Occipital lobe (tissue), 2 donors: Measurements from ENCODE around the gene TEX36. TPM values are rescaled to one million over a fixed set of nuclear protein-coding genes. Genes with fewer than 3 reads are reported as not detected.
"Not testable (repeated sequence)": the region's sequence is repeated elsewhere in the genome, so short reads cannot be mapped to it uniquely, and the experiment has no call there.

Experiments
- DNase-seq: peaks from one replicate; lab custom pipeline; 2025; lab: John Stamatoyannopoulos, UW
- total RNA-seq: library from RNA; depleted of rRNA; stranded (reverse); fragments of >200 nt; gene quantifications from one replicate; pipeline ENCODE4 v1.2.3, GENCODE V29; 2014

Gene TEX36
- total RNA-seq, 1 donor from 2014 or later, result not detected

- no peak for DNase-seq
Observed at GRCh38 chr10:125634606-125635005, 48.4 kb downstream of the TEX36 start.

DNA sequence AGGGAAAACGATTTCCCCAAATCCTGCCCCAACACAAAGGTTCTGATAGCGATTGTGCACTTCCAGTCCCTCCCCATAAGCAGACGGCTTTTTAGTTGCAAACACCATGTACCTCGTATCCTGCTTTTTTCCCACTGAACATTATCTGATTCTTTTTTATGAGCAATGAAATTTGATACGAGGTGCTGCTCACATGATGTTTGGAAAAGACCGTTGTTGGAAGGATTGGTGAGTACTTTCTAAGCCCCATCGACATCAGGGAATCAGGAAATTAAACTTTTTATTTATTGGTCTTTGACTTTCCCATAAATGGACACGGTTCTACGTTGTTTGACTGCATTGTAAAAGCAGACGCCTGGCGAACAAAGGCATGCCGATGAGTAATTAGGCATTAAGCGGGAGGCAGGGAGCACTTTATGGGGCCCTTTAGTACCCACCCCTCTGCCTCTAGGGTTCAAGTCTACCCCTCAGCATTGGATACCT is 49.4 kb downstream of the TEX36 start:
- DNase-seq, result no peak

DNA sequence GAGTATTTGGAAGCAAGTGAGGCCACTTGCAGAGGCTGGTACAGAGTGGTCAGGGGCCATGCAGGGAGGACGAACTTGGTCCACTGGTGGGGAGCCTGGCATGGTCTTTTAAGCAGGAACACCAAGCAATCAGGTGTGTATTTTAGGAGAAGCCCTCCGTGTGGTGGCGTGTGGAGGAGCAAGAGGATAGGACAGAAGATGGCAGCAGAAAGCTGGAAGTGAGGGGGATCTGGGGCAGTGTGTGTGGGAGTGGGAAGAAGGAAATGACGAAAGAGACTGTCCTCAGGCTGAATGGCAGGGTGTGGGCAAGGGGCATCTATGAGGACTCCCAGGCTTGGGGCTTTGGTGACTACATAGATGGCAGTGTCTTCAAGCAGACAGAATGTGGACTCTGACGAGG is 51.2 kb downstream of the TEX36 start:
- DNase-seq, result no peak

- no peak for DNase-seq
Observed at GRCh38 chr10:125629758-125630376, 53.1 kb downstream of the TEX36 start.

- DNase-seq, result no peak
Observed at GRCh38 chr10:125628104-125629049, 54.6 kb downstream of the TEX36 start.

DNA sequence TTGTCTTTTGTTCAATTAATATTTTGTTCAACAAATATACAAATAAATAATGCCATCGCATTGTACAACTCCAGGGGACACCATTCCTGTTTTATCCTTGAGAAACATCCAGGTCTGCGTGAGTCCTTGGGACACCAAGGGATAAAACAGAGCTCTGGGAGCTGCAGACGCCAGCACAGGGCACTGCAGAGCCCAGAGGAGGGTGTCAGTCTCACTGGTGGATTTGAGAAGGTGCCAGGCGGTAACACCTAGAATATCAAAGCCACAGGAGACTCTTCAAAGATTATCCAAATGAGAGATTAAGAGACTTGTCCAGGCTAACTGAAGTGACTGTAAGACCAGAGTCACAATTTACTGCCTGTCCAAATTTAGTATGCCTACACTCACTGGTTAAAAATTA is 55.3 kb downstream of the TEX36 start:
- DNase-seq, result no peak

GRCh38 chr10:125626671-125627070 is 56.3 kb downstream of the TEX36 start:
- no peak for DNase-seq

DNA sequence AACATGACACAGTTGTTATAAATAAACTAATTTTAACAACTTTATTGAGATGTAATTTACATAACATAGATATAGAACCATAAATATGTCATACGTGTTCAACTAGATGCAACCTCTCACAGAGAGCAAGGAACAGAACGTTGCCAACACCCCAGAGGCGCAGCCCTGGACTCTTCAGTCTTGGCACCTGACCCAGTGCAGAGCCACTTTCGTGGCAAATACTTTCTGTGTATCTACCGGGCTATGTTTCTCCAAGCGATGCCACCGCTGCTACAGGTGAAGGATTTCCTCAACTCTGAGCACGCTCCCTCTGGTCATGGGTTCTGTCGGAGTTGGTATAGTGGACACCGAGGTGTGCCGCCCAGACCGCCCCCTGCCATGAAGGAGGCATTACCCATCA is 57.4 kb downstream of the TEX36 start:
- DNase-seq, result no peak

- no peak for DNase-seq
Observed at GRCh38 chr10:125624800-125625199, 58.2 kb downstream of the TEX36 start.

DNA sequence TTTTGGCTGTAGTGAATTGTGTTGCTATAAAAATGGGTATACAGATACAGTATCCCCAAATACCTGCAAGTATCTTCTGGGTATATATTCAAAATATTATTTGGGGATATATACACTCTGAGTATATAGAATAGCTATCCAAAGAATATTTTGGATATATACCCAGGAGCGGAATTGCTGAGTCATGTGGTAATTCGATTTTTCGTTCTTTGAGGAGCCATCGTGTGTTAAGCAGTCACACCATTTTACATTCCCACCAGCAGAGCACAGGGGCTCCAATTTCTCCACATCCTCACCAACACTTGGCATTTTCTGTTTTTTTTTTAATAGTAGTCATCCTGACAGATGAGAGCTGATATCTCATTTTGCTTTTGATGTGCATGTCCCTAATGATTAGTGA is 61.9 kb downstream of the TEX36 start:
- no peak for DNase-seq

GRCh38 chr10:125620401-125620800 is 62.6 kb downstream of the TEX36 start:
- no peak for DNase-seq

DNA sequence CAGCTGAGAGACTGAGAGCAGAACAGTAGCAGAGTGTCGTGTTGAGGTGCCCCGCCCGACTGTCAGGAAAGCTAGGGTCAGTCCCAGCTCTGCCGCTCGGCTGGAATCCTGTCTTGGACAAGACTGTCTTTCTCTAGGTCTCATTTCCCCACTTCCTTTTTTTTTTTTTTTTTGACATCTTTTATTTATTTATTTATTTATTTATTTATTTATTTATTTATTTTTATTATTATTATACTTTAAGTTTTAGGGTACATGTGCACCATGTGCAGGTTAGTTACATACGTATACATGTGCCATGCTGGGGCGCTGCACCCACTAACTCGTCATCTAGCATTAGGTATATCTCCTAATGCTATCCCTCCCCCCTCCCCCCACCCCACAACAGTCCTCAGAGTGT is 69.9 kb downstream of the TEX36 start:
- DNase-seq, result not testable (repeated sequence)

DNA sequence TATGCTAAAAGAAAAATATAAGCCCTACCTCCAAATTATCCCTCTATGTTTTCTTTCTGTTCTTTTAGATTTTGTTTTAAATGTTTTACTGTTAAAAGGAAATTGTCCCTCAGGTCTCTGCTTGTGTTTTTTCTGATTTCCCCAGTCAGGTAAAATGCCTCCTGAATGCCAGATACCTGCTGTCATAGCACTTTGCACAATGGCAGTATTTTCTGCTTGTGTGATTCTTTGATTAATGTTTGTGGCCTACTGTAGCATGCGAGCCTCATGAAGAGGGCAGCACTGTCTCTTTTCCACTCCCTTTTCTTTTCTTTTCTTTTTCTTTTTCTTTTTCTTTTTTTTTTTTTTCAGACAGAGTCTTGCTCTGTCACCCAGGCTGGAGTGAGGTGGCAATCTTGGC is 71.2 kb downstream of the TEX36 start:
- DNase-seq, result no peak

- DNase-seq, result no peak
Observed at GRCh38 chr10:125611216-125611615, 71.7 kb downstream of the TEX36 start.

GRCh38 chr10:125609859-125610258 is 73.1 kb downstream of the TEX36 start:
- DNase-seq, result no peak

GRCh38 chr10:125608474-125608873 is 74.5 kb downstream of the TEX36 start:
- DNase-seq, result no peak

DNA sequence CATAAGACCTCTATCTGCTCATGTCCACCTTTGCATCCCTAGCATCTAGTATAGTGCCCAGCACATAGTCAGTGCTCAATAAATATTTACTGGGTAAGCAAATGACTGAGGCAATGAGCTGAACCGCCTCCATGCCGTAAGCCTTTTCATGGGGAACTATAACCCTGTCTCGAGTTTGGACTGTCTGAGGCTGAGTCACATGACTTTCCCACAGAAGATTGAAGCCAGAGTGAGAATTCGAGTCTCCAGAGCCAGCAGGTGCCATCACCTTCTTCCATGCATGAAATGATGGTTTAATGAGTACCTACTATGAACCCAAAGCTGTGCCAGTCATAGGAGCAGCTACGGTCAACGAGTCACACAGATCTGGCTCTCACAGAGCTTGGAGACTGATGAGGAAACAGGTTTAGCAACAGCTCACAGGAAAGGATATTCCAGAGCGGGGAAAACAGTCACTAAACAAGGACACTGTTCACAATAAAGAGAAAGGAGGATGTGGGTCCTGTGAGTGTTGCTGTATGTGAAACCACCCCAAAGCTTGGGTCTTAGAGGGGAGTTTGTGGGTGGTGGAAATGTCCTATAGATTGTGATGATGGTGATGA is 75.2 kb downstream of the TEX36 start:
- DNase-seq, result no peak

- no peak for DNase-seq
Observed at GRCh38 chr10:125606414-125607010, 76.5 kb downstream of the TEX36 start.
